ENCODE data around the gene ARTN. TPM values are rescaled to one million over a fixed set of nuclear protein-coding genes. Genes with fewer than 3 reads are reported as not detected.

ARTN gene
- total and polyA plus RNA-seq, 9 of the 15 experiments (the other 6 are each of a cell fraction or from before 2014, with no cell fraction given): 0.06 to 0.38 TPM; not detected in 7

DNA sequence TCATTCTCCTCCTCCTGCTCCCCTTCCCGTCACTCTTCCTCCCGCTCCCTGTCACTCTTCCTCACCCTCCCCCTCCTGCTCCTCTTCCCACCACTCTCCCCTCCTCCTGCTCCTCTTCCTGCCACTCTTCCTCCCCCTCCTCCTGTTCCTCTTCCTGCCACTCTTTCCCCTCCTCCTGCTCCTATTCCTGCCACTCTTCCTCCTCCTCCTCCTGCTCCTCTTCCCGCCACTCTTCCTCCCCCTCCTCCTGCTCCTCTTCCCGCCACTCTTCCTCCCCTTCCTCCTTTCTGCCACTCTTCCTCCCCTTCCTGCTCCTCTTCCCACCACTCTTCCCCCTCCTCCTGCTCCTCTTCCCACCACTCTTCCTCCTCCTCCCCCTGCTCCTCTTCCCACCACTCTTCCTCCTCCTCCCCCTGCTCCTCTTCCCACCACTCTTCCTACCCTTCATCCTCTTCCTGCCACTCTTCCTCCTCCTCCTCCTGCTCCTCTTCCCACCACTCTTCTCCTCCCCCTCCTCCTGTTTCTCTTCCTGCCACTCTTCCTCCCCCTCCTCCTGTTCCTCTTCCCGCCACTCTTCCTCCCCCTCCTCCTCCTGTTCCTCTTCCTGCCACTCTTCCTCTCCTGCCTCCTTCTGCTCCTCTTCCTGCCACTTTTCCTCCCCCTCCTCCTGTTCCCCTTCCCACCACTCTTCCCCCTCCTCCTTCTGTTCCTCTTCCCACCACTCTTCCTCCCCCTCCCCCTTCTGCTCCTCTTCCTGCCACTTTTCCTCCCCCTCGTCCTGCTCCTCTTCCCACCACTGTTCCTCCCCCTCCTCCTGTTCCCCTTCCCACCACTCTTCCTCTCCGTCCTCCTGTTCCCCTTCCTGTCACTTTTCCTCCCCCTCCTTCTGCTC, 28.7 kb upstream of the ARTN start (continued):
- TF ChIP-seq, protein P1, sequence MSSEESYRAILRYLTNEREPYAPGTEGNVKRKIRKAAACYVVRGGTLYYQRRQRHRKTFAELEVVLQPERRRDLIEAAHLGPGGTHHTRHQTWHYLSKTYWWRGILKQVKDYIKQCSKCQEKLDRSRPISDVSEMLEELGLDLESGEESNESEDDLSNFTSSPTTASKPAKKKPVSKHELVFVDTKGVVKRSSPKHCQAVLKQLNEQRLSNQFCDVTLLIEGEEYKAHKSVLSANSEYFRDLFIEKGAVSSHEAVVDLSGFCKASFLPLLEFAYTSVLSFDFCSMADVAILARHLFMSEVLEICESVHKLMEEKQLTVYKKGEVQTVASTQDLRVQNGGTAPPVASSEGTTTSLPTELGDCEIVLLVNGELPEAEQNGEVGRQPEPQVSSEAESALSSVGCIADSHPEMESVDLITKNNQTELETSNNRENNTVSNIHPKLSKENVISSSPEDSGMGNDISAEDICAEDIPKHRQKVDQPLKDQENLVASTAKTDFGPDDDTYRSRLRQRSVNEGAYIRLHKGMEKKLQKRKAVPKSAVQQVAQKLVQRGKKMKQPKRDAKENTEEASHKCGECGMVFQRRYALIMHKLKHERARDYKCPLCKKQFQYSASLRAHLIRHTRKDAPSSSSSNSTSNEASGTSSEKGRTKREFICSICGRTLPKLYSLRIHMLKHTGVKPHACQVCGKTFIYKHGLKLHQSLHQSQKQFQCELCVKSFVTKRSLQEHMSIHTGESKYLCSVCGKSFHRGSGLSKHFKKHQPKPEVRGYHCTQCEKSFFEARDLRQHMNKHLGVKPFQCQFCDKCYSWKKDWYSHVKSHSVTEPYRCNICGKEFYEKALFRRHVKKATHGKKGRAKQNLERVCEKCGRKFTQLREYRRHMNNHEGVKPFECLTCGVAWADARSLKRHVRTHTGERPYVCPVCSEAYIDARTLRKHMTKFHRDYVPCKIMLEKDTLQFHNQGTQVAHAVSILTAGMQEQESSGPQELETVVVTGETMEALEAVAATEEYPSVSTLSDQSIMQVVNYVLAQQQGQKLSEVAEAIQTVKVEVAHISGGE (CRISPR knock-in tag; IDR thresholded peaks at IDR 0.05): no peak
- TF ChIP-seq ILF3 (IDR thresholded peaks at IDR 0.05; ENCODE audit: borderline replicate concordance) (no peak), SIX5 (IDR thresholded peaks at IDR 0.05; ENCODE audit: borderline replicate concordance in 1 of 2, insufficient read depth in 1 of 2, low read depth in 1 of 2, low read length in 2 of 2) (no peak), ZNF316 (IDR thresholded peaks at IDR 0.05) (no peak), RBFOX2 (IDR thresholded peaks at IDR 0.05; ENCODE audit: low read depth, low read length) (no peak), MCM5 (IDR thresholded peaks at IDR 0.05; ENCODE audit: low read depth) (no peak), NCOA4 (IDR thresholded peaks at IDR 0.05; ENCODE audit: partially characterized antibody) (no peak), BRF1 (IDR thresholded peaks at IDR 0.05; ENCODE audit: borderline replicate concordance, extremely low read depth, insufficient read length) (no peak)
- TF ChIP-seq, protein P2, sequence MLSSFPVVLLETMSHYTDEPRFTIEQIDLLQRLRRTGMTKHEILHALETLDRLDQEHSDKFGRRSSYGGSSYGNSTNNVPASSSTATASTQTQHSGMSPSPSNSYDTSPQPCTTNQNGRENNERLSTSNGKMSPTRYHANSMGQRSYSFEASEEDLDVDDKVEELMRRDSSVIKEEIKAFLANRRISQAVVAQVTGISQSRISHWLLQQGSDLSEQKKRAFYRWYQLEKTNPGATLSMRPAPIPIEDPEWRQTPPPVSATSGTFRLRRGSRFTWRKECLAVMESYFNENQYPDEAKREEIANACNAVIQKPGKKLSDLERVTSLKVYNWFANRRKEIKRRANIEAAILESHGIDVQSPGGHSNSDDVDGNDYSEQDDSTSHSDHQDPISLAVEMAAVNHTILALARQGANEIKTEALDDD (IDR thresholded peaks at IDR 0.05): no peak

Measured in K562 (cell line).